HG02943 (cell line): ENCODE measurements around the gene THPO.

Experiments
- ATAC-seq: cut with Tn5 transposase; IDR thresholded peaks from one replicate; pipeline ENCODE4 v1.9.1; 2021; ENCODE audit warnings: mild to moderate bottlenecking, low read depth, moderate library complexity; ENCODE audit not compliant: unreplicated experiment

THPO gene

GRCh38 chr3:184386047-184386806, 8.2 kb upstream of the THPO start:
- no peak for ATAC-seq

GRCh38 chr3:184384856-184385422, 6.9 kb upstream of the THPO start:
- no peak for ATAC-seq

GRCh38 chr3:184384342-184384741, 6.3 kb upstream of the THPO start:
- ATAC-seq, result no peak

GRCh38 chr3:184383033-184383740, 5.2 kb upstream of the THPO start:
- no peak for ATAC-seq

GRCh38 chr3:184382326-184383032, 4.5 kb upstream of the THPO start:
- ATAC-seq, result no peak

- ATAC-seq, result no peak
Observed at GRCh38 chr3:184381261-184382224, 3.5 kb upstream of the THPO start.

GRCh38 chr3:184380627-184381260, 2.7 kb upstream of the THPO start:
- no peak for ATAC-seq

- no peak for ATAC-seq
Observed at GRCh38 chr3:184380185-184380626, 2.2 kb upstream of the THPO start.

GRCh38 chr3:184379358-184380184, 1.6 kb upstream of the THPO start, which contains the start of gene CHRD:
TSS of gene CHRD (plus strand) at chr3:184380054. CDS start at chr3:184380319, 265 bp downstream.
- ATAC-seq, result no peak

GRCh38 chr3:184378651-184379357, 797 bp upstream of the THPO start:
- ATAC-seq, result no peak

- no peak for ATAC-seq
Observed at GRCh38 chr3:184377374-184377773, 633 bp downstream of the THPO start.

- ATAC-seq, result no peak
Observed at GRCh38 chr3:184375747-184376461, 2.1 kb downstream of the THPO start.

GRCh38 chr3:184373422-184373821, 4.6 kb downstream of the THPO start:
- ATAC-seq, result no peak

GRCh38 chr3:184372911-184373310, 5.1 kb downstream of the THPO start:
- no peak for ATAC-seq

- no peak for ATAC-seq
Observed at GRCh38 chr3:184372296-184372821, 5.6 kb downstream of the THPO start.

GRCh38 chr3:184371570-184372018, 6.4 kb downstream of the THPO start:
- no peak for ATAC-seq
